ENCODE data around the gene STPG2. TPM values are rescaled to one million over a fixed set of nuclear protein-coding genes. Genes with fewer than 3 reads are reported as not detected.

The STPG2 gene
- total and polyA plus RNA-seq, 10 of the 15 experiments (the other 5 are each of a cell fraction or from before 2014, with no cell fraction given), result 0.13 to 0.24 TPM; not detected in 8

DNA sequence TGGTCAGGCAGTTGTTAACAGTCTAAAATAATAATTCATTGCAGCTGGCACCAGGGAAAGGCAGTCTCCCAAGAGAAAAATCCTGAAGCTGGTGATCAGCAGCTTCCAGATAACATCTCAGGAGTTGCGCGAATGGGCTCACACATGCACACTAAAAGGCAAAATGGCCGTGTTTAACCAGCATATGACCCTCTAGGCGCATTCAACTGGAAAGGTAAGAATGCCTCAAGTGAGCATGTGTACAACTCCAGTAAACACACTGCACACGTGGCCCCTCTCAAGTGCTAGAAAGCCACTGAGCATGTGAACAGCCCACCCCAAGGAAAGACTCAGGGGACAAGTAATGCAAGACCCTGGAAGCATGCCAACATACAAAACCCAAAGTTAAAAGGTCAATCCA, 33.1 kb downstream of the STPG2 start:
- no peak for ATAC-seq
- Histone ChIP-seq H3K4me3 (no peak overlapping the region), H3K27me3 (replicated peaks in 1 of 2; ENCODE audit: control insufficient read depth in 2 of 2, insufficient read depth in 2 of 2, low read length in 1 of 2) (no peaks in the 10 kb centered on the region), H3K27ac (ENCODE audit: control insufficient read depth, insufficient read depth) (no peak overlapping the region), H3K79me2 (ENCODE audit: control insufficient read depth, insufficient read depth, low read length) (no peaks in the 10 kb centered on the region), H3K4me1 (ENCODE audit: control insufficient read depth, insufficient read depth, low read length) (no peaks in the 10 kb centered on the region), H4K20me1 (ENCODE audit: control insufficient read depth, insufficient read depth) (no peaks in the 10 kb centered on the region), H3K9me3 (replicated peaks; ENCODE audit: control insufficient read depth, insufficient read depth, low read length) (no peaks in the 10 kb centered on the region), H3K36me3 (ENCODE audit: control insufficient read depth in 2 of 2, insufficient read depth in 2 of 2, low read length in 1 of 2) (no peaks in the 10 kb centered on the region), H3K4me2 (ENCODE audit: control insufficient read depth, insufficient read depth) (no peak overlapping the region), H2AFZ (ENCODE audit: control insufficient read depth, low read depth, low read length) (no peak overlapping the region), H3K9ac (ENCODE audit: control insufficient read depth, insufficient read depth, low read length) (no peak overlapping the region)
- SMC1A ChIA-PET (ENCODE audit: uncharacterized antibody, unreplicated experiment), result interaction anchor here (1.5 kb wide), 1 partner anchor 358 kb away, joined by 3 read pairs; no protein-coding TSS in a partner anchor
- WGBS (ENCODE audit: insufficient coverage, insufficient replicate concordance, low lambda C conversion rate, missing lambda C conversion rate), result 40% methylated on average over 5 of the region's 5 CpGs
- intact Hi-C loops (cut with micrococcal nuclease; ENCODE audit: unreplicated experiment), result no loop called here
- CTCF ChIA-PET, result no interaction called here
- RAD21 ChIA-PET (ENCODE audit: unreplicated experiment), result no interaction called here
- in situ Hi-C loops (cut with MboI), result no loop called here
- POLR2A ChIA-PET, result no interaction called here
- no peak for FAIRE-seq
- TF ChIP-seq, protein P1, sequence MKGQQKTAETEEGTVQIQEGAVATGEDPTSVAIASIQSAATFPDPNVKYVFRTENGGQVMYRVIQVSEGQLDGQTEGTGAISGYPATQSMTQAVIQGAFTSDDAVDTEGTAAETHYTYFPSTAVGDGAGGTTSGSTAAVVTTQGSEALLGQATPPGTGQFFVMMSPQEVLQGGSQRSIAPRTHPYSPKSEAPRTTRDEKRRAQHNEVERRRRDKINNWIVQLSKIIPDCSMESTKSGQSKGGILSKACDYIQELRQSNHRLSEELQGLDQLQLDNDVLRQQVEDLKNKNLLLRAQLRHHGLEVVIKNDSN (IDR thresholded peaks at IDR 0.05; ENCODE audit: borderline replicate concordance, extremely low read length, insufficient read depth, low read depth, low read length), result no peak
- TF ChIP-seq, protein P2, sequence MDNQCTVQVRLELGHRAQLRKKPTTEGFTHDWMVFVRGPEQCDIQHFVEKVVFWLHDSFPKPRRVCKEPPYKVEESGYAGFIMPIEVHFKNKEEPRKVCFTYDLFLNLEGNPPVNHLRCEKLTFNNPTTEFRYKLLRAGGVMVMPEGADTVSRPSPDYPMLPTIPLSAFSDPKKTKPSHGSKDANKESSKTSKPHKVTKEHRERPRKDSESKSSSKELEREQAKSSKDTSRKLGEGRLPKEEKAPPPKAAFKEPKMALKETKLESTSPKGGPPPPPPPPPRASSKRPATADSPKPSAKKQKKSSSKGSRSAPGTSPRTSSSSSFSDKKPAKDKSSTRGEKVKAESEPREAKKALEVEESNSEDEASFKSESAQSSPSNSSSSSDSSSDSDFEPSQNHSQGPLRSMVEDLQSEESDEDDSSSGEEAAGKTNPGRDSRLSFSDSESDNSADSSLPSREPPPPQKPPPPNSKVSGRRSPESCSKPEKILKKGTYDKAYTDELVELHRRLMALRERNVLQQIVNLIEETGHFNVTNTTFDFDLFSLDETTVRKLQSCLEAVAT (IDR thresholded peaks at IDR 0.05), result no peak
- TF ChIP-seq ZNF207 (IDR thresholded peaks at IDR 0.05; ENCODE audit: borderline replicate concordance), result no peak
- TF ChIP-seq, protein P3, sequence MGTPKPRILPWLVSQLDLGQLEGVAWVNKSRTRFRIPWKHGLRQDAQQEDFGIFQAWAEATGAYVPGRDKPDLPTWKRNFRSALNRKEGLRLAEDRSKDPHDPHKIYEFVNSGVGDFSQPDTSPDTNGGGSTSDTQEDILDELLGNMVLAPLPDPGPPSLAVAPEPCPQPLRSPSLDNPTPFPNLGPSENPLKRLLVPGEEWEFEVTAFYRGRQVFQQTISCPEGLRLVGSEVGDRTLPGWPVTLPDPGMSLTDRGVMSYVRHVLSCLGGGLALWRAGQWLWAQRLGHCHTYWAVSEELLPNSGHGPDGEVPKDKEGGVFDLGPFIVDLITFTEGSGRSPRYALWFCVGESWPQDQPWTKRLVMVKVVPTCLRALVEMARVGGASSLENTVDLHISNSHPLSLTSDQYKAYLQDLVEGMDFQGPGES (IDR thresholded peaks at IDR 0.05), result no peak
- TF ChIP-seq BHLHE40 (IDR thresholded peaks at IDR 0.05; ENCODE audit: borderline replicate concordance in 1 of 2, low read depth in 2 of 2, low read length in 1 of 2), result no peak
- TF ChIP-seq LARP7 (IDR thresholded peaks at IDR 0.05), result no peak
- BruUV-seq (replicated peaks), result no TSS peak
- DNase-seq (ENCODE audit: low read depth, low spot score), result no peak
